Upper lobe of left lung (tissue), 4 donors: ENCODE results near the gene ACAN.

Source experiments
- EP300 ChIP-seq, 4 donors: sonication (generic); formaldehyde crosslinking; IDR thresholded peaks; one replicate each; pipeline ENCODE4 v1.5.1; 2017; ENCODE audit warnings: antibody characterized with exemption in 4 of 4, control low read depth in 2 of 4
- POLR2A ChIP-seq, 4 donors: fragments of 450-650 bp; IDR thresholded peaks; one replicate each; pipeline ENCODE4 v1.5.1; 2016 to 2017; ENCODE audit warnings: antibody characterized with exemption in 4 of 4, mild to moderate bottlenecking in 2 of 4
- TF ChIP-seq, protein P1 (sequence below), 6 experiments: fragments of 450-650 bp in 4 of 6; fragments of 200-600 bp in 2 of 6; sonication (generic) in 2 of 6; IDR thresholded peaks; one replicate each; pipeline ENCODE4 v1.5.1; 2016 to 2019; ENCODE audit warnings: antibody characterized with exemption in 6 of 6

DNA sequence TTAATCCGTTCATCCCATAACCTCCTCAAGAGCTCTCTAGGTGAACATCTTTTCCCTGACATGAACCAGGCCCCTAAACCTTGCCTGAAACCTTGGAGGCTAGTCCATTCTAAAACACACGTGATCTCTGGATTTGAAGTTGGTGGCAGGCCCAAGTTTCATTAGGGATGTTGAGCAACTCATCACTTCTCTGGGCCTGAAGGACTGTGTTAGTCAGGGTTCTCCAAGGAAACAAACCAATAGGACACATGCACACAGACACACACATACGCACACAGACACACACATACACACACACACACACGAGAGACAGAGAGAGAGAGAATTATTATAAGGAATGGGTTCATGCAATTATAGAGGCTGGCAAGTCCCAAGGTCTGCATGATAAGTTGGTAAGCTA is 31.9 kb downstream of the ACAN start:
- TF ChIP-seq, protein P1, sequence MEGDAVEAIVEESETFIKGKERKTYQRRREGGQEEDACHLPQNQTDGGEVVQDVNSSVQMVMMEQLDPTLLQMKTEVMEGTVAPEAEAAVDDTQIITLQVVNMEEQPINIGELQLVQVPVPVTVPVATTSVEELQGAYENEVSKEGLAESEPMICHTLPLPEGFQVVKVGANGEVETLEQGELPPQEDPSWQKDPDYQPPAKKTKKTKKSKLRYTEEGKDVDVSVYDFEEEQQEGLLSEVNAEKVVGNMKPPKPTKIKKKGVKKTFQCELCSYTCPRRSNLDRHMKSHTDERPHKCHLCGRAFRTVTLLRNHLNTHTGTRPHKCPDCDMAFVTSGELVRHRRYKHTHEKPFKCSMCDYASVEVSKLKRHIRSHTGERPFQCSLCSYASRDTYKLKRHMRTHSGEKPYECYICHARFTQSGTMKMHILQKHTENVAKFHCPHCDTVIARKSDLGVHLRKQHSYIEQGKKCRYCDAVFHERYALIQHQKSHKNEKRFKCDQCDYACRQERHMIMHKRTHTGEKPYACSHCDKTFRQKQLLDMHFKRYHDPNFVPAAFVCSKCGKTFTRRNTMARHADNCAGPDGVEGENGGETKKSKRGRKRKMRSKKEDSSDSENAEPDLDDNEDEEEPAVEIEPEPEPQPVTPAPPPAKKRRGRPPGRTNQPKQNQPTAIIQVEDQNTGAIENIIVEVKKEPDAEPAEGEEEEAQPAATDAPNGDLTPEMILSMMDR (IDR thresholded peaks at IDR 0.05) = no peak
- TF ChIP-seq EP300 (IDR thresholded peaks at IDR 0.05) = no peak
- TF ChIP-seq POLR2A (IDR thresholded peaks at IDR 0.05) = no peak
